NB4 (cell line): ENCODE results near the gene ATG9B.

Experiments used
- CTCF ChIP-seq: IDR thresholded peaks from one replicate; pipeline ENCODE4 v1.5.1; 2012; ENCODE audit warnings: low read depth, low read length
- POLR2A ChIP-seq: IDR thresholded peaks from 2 replicates; pipeline ENCODE4 v1.6.1; 2011; ENCODE audit warnings: mild to moderate bottlenecking; ENCODE audit not compliant: insufficient read length; ENCODE audit errors: extremely low read depth

GRCh38 chr7:150990416-150991186 is 33.7 kb downstream of the ATG9B start, which contains the start of gene NOS3:
- TF ChIP-seq POLR2A (no peak), CTCF (no peak)
